K562 (cell line): Measurements from ENCODE around the gene TCEAL8. TPM values are rescaled to one million over a fixed set of nuclear protein-coding genes. Genes with fewer than 3 reads are reported as not detected.

Source experiments
- ATAC-seq: fragments of 200-7000 bp; cut with Tn5 transposase; 3 replicates; pipeline ENCODE4 v1.9.1; 2020; ENCODE audit warnings: moderate library complexity
- BruUV-seq: library from RNA; stranded (reverse); fragments of 400-500 nt; replicated peaks from 2 replicates; lab custom pipeline; 2021; lab: Mats Ljungman, UMichigan
- CTCF ChIA-PET: fragments of 300-600 bp; formaldehyde crosslinking; extraction: SDS; loops from one replicate; lab custom pipeline; 2021; ENCODE audit warnings: low intra/inter-chr PET ratio; lab: Yijun Ruan, JAX
- POLR2A ChIA-PET: fragments of 300-600, 350-650 bp; sonication (Branson Sonifier 250); formaldehyde crosslinking; extraction: SDS; loops from one replicate; lab custom pipeline; 2021; ENCODE audit warnings: antibody characterized with exemption, inconsistent platforms; lab: Yijun Ruan, JAX
- DNase-seq, 4 experiments: peaks; one replicate each; pipeline versions ENCODE4 v3.0.0 to v3.0.0-alpha.2; 2011 to 2018; ENCODE audit warnings: low spot score in 3 of 4, mixed read lengths in 3 of 4; ENCODE audit errors: extremely low read depth in 1 of 4
- FAIRE-seq: peaks from 2 replicates; lab custom pipeline; 2011; peaks lifted over from hg19 to GRCh38; lab: Jason Lieb, UNC
- H2AFZ ChIP-seq: 2 replicates; pipeline ENCODE4 v1.6.0; 2011; ENCODE audit warnings: low read depth, low read length, control low read depth, inconsistent platforms
- H3K27ac ChIP-seq: fragments of 200-600 bp; 3 replicates; pipeline ENCODE4 v1.8.0; 2011; ENCODE audit warnings: low read depth, mild to moderate bottlenecking, control low read depth, inconsistent platforms, low read length, moderate library complexity, mixed read lengths; ENCODE audit errors: extremely low read depth
- H3K27me3 ChIP-seq, 2 experiments: fragments of 300-600 bp in 1 of 2; 2 replicates in 1 of 2; 3 replicates in 1 of 2; pipeline versions ENCODE4 v1.6.0 to v1.8.0; 2011; ENCODE audit warnings: inconsistent platforms in 2 of 2, low read length in 2 of 2, mild to moderate bottlenecking in 1 of 2, mixed read lengths in 1 of 2, moderate library complexity in 1 of 2; ENCODE audit not compliant: control insufficient read depth in 2 of 2, insufficient read depth in 2 of 2
- H3K36me3 ChIP-seq: fragments of 300-600 bp; 3 replicates; pipeline ENCODE4 v1.8.0; 2011; ENCODE audit warnings: mild to moderate bottlenecking, low read length, inconsistent platforms; ENCODE audit not compliant: control insufficient read depth, insufficient read depth
- H3K4me1 ChIP-seq, 2 experiments: fragments of 200-600 bp in 1 of 2; replicated peaks in 1 of 2; 2 replicates in 1 of 2; 3 replicates in 1 of 2; pipeline versions ENCODE4 v1.5.1 to v1.8.0; 2011; ENCODE audit warnings: inconsistent platforms in 2 of 2, low read length in 2 of 2, mild to moderate bottlenecking in 1 of 2, mixed read lengths in 1 of 2, moderate library complexity in 1 of 2; ENCODE audit not compliant: control insufficient read depth in 2 of 2, insufficient read depth in 2 of 2
- H3K4me2 ChIP-seq: 2 replicates; pipeline ENCODE4 v1.6.1; 2011; ENCODE audit warnings: low read length, control low read depth, inconsistent platforms, mixed read lengths; ENCODE audit not compliant: insufficient read depth
- H3K4me3 ChIP-seq: fragments of 200-600 bp; sonication (generic), shearing (Covaris generic); 2 replicates; pipeline ENCODE4 v1.5.1; 2016; ENCODE audit warnings: control low read depth, inconsistent platforms
- H3K79me2 ChIP-seq: fragments of 200-600 bp; 3 replicates; pipeline ENCODE4 v1.8.0; 2011; ENCODE audit warnings: low read length, inconsistent platforms; ENCODE audit not compliant: control insufficient read depth, insufficient read depth
- H3K9ac ChIP-seq, 2 experiments: 2 replicates each; pipeline versions ENCODE4 v1.6.0 to v1.6.1; 2011; ENCODE audit warnings: low read depth in 2 of 2, low read length in 2 of 2, control low read depth in 1 of 2, inconsistent platforms in 1 of 2, mild to moderate bottlenecking in 1 of 2, mixed read lengths in 1 of 2; ENCODE audit not compliant: insufficient read depth in 1 of 2
- H3K9me1 ChIP-seq: one replicate; pipeline ENCODE4 v1.6.0; 2011; ENCODE audit warnings: inconsistent platforms, mild to moderate bottlenecking, low read length, moderate library complexity; ENCODE audit not compliant: control insufficient read depth, insufficient read depth
- H3K9me3 ChIP-seq: replicated peaks from 2 replicates; pipeline ENCODE4 v1.5.1; 2011; ENCODE audit warnings: low read depth, low read length, inconsistent platforms; ENCODE audit not compliant: control insufficient read depth, insufficient read depth
- H4K20me1 ChIP-seq: replicated peaks from 2 replicates; pipeline ENCODE4 v1.6.1; 2011; ENCODE audit warnings: low read length, inconsistent platforms, mixed read lengths; ENCODE audit not compliant: control insufficient read depth, insufficient read depth
- BRF1 ChIP-seq: IDR thresholded peaks from 3 replicates; pipeline ENCODE4 v1.6.1; 2011; ENCODE audit warnings: borderline replicate concordance, mild to moderate bottlenecking; ENCODE audit not compliant: insufficient read length; ENCODE audit errors: extremely low read depth
- CHD4 ChIP-seq: fragments of 200-600 bp; sonication (generic); IDR thresholded peaks from 3 replicates; pipeline ENCODE4 v1.6.1; 2012; ENCODE audit warnings: low read depth, mild to moderate bottlenecking, mixed read lengths, low read length, inconsistent platforms; ENCODE audit not compliant: insufficient read depth, insufficient replicate concordance, poor library complexity, severe bottlenecking
- CREB1 ChIP-seq, 2 experiments: sonication (generic) in 1 of 2; formaldehyde crosslinking in 1 of 2; IDR thresholded peaks; 2 replicates each; pipeline versions ENCODE4 v1.6.1 to v1.8.0; 2012 to 2022; ENCODE audit warnings: inconsistent platforms in 1 of 2, mild to moderate bottlenecking in 1 of 2, missing genetic modification reagents in 1 of 2, moderate library complexity in 1 of 2
- CUX1 ChIP-seq: fragments of 200-800 bp; sonication (Bioruptor generic); IDR thresholded peaks from 2 replicates; pipeline ENCODE4 v1.6.1; 2016; ENCODE audit warnings: missing genetic modification characterization, missing compliant biosample characterization
- HDAC8 ChIP-seq: fragments of 450-650 bp; IDR thresholded peaks from 2 replicates; pipeline ENCODE4 v1.6.1; 2016; ENCODE audit warnings: mild to moderate bottlenecking, missing genetic modification characterization, moderate library complexity, missing compliant biosample characterization
- JUNB ChIP-seq: fragments of 450-650 bp; formaldehyde crosslinking; conservative IDR thresholded peaks from 2 replicates; pipeline ENCODE4 v1.4.0; 2020; ENCODE audit warnings: mild to moderate bottlenecking
- MCM7 ChIP-seq, 2 experiments: fragments of 450-650 bp; IDR thresholded peaks; 2 replicates each; pipeline ENCODE4 v1.6.1; 2016 to 2018
- MECOM ChIP-seq: fragments of 250-450 bp; sonication (Bioruptor Pico); IDR thresholded peaks from 2 replicates; pipeline ENCODE4 v1.8.0; 2022; ENCODE audit warnings: inconsistent platforms
- MIER1 ChIP-seq: fragments of 450-650 bp; IDR thresholded peaks from 2 replicates; pipeline ENCODE4 v1.6.1; 2016; ENCODE audit warnings: antibody characterized with exemption, mild to moderate bottlenecking, low read depth
- NBN ChIP-seq: fragments of 450-650 bp; IDR thresholded peaks from 2 replicates; pipeline ENCODE4 v1.6.1; 2016; ENCODE audit warnings: low read depth, mild to moderate bottlenecking
- NEUROD1 ChIP-seq: fragments of 150-350 bp; IDR thresholded peaks from 2 replicates; pipeline ENCODE4 v1.6.1; 2014; ENCODE audit warnings: borderline replicate concordance, low read length, low read depth; ENCODE audit not compliant: partially characterized antibody
- POLR2A ChIP-seq: fragments of 450-650 bp; conservative IDR thresholded peaks from 2 replicates; pipeline ENCODE4 v1.6.1; 2016
- ZBTB34 ChIP-seq: fragments of 250-450 bp; sonication (Bioruptor Pico); IDR thresholded peaks from 2 replicates; pipeline ENCODE4 v1.8.0; 2021; ENCODE audit warnings: mild to moderate bottlenecking, moderate library complexity
- ZNF239 ChIP-seq: fragments of 250-450 bp; sonication (Bioruptor Pico); IDR thresholded peaks from 2 replicates; pipeline ENCODE4 v1.4.0; 2020; ENCODE audit warnings: mild to moderate bottlenecking
- ZNF24 ChIP-seq: fragments of 450-650 bp; IDR thresholded peaks from 2 replicates; pipeline ENCODE4 v1.6.1; 2016
- WGBS: fragments of 100-300 bp; shearing (Covaris generic); methylation state at CpG from one replicate; pipeline ENCODE4 v1.1.6; 2016; ENCODE audit warnings: low coverage, mixed read lengths; ENCODE audit not compliant: insufficient coverage; ENCODE audit errors: missing lambda C conversion rate; 5-methylcytosine and 5-hydroxymethylcytosine counted together
- in situ Hi-C: fragments of 300-500 bp; cut with MboI; formaldehyde crosslinking; loops from 4 replicates; pipeline ENCODE4 v1.15.0; 2018; ENCODE audit warnings: inconsistent platforms, mixed read lengths
- intact Hi-C: fragments of 100-400 bp; cut with micrococcal nuclease; formaldehyde crosslinking; loops from 2 replicates; pipeline ENCODE4 v1.14.2; 2022
- polyA plus RNA-seq, 8 experiments: library from polyadenylated mRNA; depleted of rRNA in 4 of 8; stranded (reverse) in 5 of 8; unstranded in 3 of 8; fragments of >200 nt; fragmentation: Nextera tagmentation in 2 of 8; fragmentation: Illumina TruSeq in 1 of 8; extraction: Ambion mirVana in 2 of 8; extraction: Trizol in 1 of 8; gene quantifications; 2 replicates each; pipeline versions ENCODE4 v1.2.1 to v1.2.3, GENCODE V29; 2011 to 2014; ENCODE audit warnings: inconsistent platforms in 1 of 8, missing spikeins in 1 of 8
- total RNA-seq, 7 experiments: library from RNA; depleted of rRNA in 6 of 7; stranded (reverse); fragments of >200 nt in 6 of 7; fragmentation: Illumina TruSeq in 2 of 7; extraction: Trizol in 2 of 7; gene quantifications; 2 replicates each; pipeline versions ENCODE4 v1.2.1 to v1.2.3, GENCODE V29; 2011 to 2021; ENCODE audit warnings: low replicate concordance in 1 of 7
- TF ChIP-seq, protein P1 (sequence below): fragments of 450-650 bp; formaldehyde crosslinking; IDR thresholded peaks from 2 replicates; pipeline ENCODE4 v1.4.0; 2020; ENCODE audit warnings: mild to moderate bottlenecking, moderate library complexity

Gene TCEAL8
- total and polyA plus RNA-seq, 9 of the 15 experiments (the other 6 are each of a cell fraction or from before 2014, with no cell fraction given) = 49.0 to 178 (median 101) TPM

DNA sequence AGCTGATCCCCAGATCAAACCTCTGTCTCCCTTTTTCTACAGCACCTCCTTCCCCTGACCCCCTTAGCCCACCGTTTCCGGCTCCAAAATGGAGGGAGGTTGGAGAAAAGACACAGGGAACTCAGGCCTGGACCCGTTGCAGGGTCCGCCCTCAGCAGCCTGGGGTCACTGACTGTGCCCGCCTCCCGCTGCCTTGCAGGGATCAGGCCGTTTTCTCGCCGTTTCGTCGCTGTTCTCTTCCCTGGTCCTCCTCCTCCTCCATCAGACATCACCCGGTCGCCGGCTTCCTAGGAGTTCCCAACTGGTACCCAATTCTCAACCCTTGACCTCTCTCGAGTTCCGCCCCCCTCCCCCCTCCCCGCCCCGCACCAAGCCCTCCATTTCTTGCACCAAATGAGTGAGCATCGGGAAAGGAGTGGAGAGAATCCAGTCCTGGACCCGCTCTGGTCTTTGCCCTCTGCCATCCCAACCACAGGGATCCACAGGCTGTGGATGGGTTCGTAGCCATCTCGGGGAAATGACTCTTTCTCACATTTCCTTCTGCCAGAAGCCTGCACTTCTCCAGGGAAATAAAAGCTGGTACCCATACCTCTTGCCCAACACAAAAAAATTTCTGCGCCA lies 21.1 kb upstream of the TCEAL8 start:
- BruUV-seq = no TSS peak
- no peak for TF ChIP-seq CREB1 (IDR thresholded peaks at IDR 0.05)
- no peak for TF ChIP-seq CREB1 (CRISPR knock-in tag; IDR thresholded peaks at IDR 0.05)
- TF ChIP-seq ZNF24 = no peak
- no peak for TF ChIP-seq HDAC8 (tag)
- TF ChIP-seq NBN = no peak
- TF ChIP-seq, protein P1, sequence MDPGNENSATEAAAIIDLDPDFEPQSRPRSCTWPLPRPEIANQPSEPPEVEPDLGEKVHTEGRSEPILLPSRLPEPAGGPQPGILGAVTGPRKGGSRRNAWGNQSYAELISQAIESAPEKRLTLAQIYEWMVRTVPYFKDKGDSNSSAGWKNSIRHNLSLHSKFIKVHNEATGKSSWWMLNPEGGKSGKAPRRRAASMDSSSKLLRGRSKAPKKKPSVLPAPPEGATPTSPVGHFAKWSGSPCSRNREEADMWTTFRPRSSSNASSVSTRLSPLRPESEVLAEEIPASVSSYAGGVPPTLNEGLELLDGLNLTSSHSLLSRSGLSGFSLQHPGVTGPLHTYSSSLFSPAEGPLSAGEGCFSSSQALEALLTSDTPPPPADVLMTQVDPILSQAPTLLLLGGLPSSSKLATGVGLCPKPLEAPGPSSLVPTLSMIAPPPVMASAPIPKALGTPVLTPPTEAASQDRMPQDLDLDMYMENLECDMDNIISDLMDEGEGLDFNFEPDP (CRISPR knock-in tag) = no peak
- no peak for TF ChIP-seq ZNF239 (CRISPR knock-in tag)
- no peak for TF ChIP-seq MIER1
- TF ChIP-seq POLR2A = no peak
- TF ChIP-seq BRF1 = no peak
- TF ChIP-seq MCM7 (IDR thresholded peaks at IDR 0.05) = no peak
- TF ChIP-seq NEUROD1 = no peak
- TF ChIP-seq CUX1 (CRISPR knock-in tag) = no peak
- TF ChIP-seq MECOM (CRISPR knock-in tag) = no peak
- no peak for TF ChIP-seq JUNB
- no peak for TF ChIP-seq ZBTB34 (CRISPR knock-in tag)
- TF ChIP-seq CHD4 = no peak

More for the DNA sequence above, 21.1 kb upstream of the TCEAL8 start:
- Histone ChIP-seq H3K4me2 (no peak overlapping the region), H3K9me1 (no peaks in the 10 kb centered on the region), H4K20me1 (no peaks in the 10 kb centered on the region), H3K79me2 (no peaks in the 10 kb centered on the region), H3K4me1 (no peaks in the 10 kb centered on the region; a peak in 1 of 5 replicates), H3K36me3 (no peaks in the 10 kb centered on the region), H2AFZ (no peak overlapping the region), H3K4me3 (no peak overlapping the region), H3K27ac (no peak overlapping the region), H3K9ac (no peak overlapping the region), H3K27me3 (peaks cover 4 to 16% of the 10 kb centered on the region in 2 experiments; a peak in 3 of 5 replicates), H3K9me3 (no peaks in the 10 kb centered on the region)
- ChIA-PET POLR2A (no interaction called here), CTCF (no interaction called here)
- ATAC-seq = no peak
- WGBS = 10% methylated on average over 8 of the region's 23 CpGs
- intact Hi-C loops (no loop called here), in situ Hi-C loops (no loop called here)
- FAIRE-seq = no peak
- DNase-seq = no peak
